Loucy (cell line): ENCODE results near the gene ERBB3.

ENCODE experiments used
- H2AFZ ChIP-seq: fragments of 200-600 bp; sonication (generic); 2 replicates; pipeline ENCODE4 v1.6.0; 2016; ENCODE audit warnings: antibody characterized with exemption, mild to moderate bottlenecking, low read length, moderate library complexity
- H3F3A ChIP-seq: fragments of 200-600 bp; 2 replicates; pipeline ENCODE4 v1.6.0; 2016; ENCODE audit warnings: antibody characterized with exemption, low read depth, mild to moderate bottlenecking
- H3K27me3 ChIP-seq: fragments of 200-600 bp; sonication (generic); 2 replicates; pipeline ENCODE4 v1.6.1; 2014; ENCODE audit warnings: low read length, mild to moderate bottlenecking; ENCODE audit not compliant: insufficient read depth, poor library complexity, severe bottlenecking
- H3K36me3 ChIP-seq: fragments of 200-600 bp; sonication (generic); 2 replicates; pipeline ENCODE4 v1.6.1; 2016; ENCODE audit warnings: low read length; ENCODE audit not compliant: insufficient read depth
- H3K4me1 ChIP-seq: fragments of 200-600 bp; sonication (generic); 2 replicates; pipeline ENCODE4 v1.5.1; 2014; ENCODE audit warnings: low read length, mild to moderate bottlenecking; ENCODE audit not compliant: insufficient read depth, poor library complexity, severe bottlenecking
- H3K4me2 ChIP-seq: fragments of 200-600 bp; sonication (generic); 2 replicates; pipeline ENCODE4 v1.6.0; 2014; ENCODE audit warnings: antibody characterized with exemption, low read length, low read depth, mild to moderate bottlenecking; ENCODE audit not compliant: poor library complexity, severe bottlenecking
- H3K4me3 ChIP-seq: fragments of 200-600 bp; sonication (generic); 2 replicates; pipeline ENCODE4 v1.5.1; 2014; ENCODE audit warnings: low read length, mild to moderate bottlenecking, mixed read lengths; ENCODE audit not compliant: poor library complexity, severe bottlenecking
- H3K79me2 ChIP-seq: fragments of 200-600 bp; sonication (generic); 2 replicates; pipeline ENCODE4 v1.6.1; 2014; ENCODE audit warnings: low read length; ENCODE audit not compliant: insufficient read depth
- H3K9ac ChIP-seq: fragments of 200-600 bp; sonication (generic); 2 replicates; pipeline ENCODE4 v1.6.0; 2014; ENCODE audit warnings: mild to moderate bottlenecking, low read depth, low read length, moderate library complexity; ENCODE audit not compliant: poor library complexity, severe bottlenecking
- H3K9me2 ChIP-seq: fragments of 200-600 bp; sonication (generic); replicated peaks from 2 replicates; pipeline ENCODE4 v1.6.1; 2016; ENCODE audit warnings: low read depth, low read length, mixed read lengths
- H3K9me3 ChIP-seq: fragments of 200-600 bp; sonication (generic); 2 replicates; pipeline ENCODE4 v1.6.1; 2014; ENCODE audit warnings: mild to moderate bottlenecking, antibody characterized with exemption, low read length, low read depth; ENCODE audit not compliant: insufficient read depth
- H4K20me1 ChIP-seq: fragments of 200-600 bp; sonication (generic); 2 replicates; pipeline ENCODE4 v1.6.0; 2014; ENCODE audit warnings: antibody characterized with exemption, low read length, mild to moderate bottlenecking; ENCODE audit not compliant: insufficient read depth, poor library complexity, severe bottlenecking
- EZH2phosphoT487 ChIP-seq: fragments of 200-600 bp; IDR thresholded peaks from 2 replicates; pipeline ENCODE4 v1.6.1; 2018; ENCODE audit warnings: antibody characterized with exemption, mild to moderate bottlenecking, moderate library complexity, borderline replicate concordance
- TF ChIP-seq, protein P1 (sequence below): fragments of 200-600 bp; sonication (generic); conservative IDR thresholded peaks from 2 replicates; pipeline ENCODE4 v1.5.1; 2014; ENCODE audit warnings: mild to moderate bottlenecking, antibody characterized with exemption, low read length

ERBB3 gene

DNA sequence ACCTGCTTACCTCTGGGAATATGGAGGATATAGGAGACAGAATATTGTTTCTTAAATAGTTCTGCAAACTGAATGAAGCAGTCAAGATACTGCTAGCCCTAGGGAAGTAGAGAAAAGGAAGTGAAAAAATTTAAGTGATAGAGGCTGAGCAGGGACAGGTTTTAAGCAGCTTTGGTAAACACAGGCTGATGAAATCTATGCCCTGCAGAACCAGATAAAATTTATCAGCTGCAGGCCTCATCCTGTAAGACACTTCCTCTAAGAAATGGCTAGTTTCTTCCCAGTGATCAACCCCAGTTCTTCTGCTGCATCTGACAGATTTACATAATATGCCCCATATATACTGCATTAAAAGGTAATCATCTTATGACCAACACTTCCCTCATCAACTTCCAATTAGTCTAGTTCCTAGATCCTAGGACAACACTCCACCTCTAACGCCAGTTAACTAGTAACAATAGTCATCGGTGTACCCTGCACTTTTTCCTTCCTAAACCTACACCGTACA, 46.8 kb downstream of the ERBB3 start:
- Histone ChIP-seq H3K4me1 (peaks cover 51% of the 10 kb centered on the region), H2AFZ (no peak overlapping the region), H3K9ac (peak overlapping the region; percentile 81), H3K36me3 (peaks cover 11% of the 10 kb centered on the region; the same call in 1 of the 2 replicates), H3K4me2 (peak overlapping the region; percentile 95), H3F3A (peaks cover 7% of the 10 kb centered on the region), H3K9me2 (no peaks in the 10 kb centered on the region), H3K79me2 (peaks cover 42% of the 10 kb centered on the region), H4K20me1 (peaks cover 5% of the 10 kb centered on the region), H3K27me3 (no peaks in the 10 kb centered on the region), H3K9me3 (no peaks in the 10 kb centered on the region), H3K4me3 (peak overlapping the region; percentile 75)
- TF ChIP-seq, protein P1, sequence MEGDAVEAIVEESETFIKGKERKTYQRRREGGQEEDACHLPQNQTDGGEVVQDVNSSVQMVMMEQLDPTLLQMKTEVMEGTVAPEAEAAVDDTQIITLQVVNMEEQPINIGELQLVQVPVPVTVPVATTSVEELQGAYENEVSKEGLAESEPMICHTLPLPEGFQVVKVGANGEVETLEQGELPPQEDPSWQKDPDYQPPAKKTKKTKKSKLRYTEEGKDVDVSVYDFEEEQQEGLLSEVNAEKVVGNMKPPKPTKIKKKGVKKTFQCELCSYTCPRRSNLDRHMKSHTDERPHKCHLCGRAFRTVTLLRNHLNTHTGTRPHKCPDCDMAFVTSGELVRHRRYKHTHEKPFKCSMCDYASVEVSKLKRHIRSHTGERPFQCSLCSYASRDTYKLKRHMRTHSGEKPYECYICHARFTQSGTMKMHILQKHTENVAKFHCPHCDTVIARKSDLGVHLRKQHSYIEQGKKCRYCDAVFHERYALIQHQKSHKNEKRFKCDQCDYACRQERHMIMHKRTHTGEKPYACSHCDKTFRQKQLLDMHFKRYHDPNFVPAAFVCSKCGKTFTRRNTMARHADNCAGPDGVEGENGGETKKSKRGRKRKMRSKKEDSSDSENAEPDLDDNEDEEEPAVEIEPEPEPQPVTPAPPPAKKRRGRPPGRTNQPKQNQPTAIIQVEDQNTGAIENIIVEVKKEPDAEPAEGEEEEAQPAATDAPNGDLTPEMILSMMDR = no peak
- no peak for TF ChIP-seq EZH2phosphoT487

GRCh38 chr12:56127485-56127887, 47.5 kb downstream of the ERBB3 start:
- Histone ChIP-seq H3K4me2 (peak overlapping the region; percentile 95), H3K4me3 (peak overlapping the region; percentile 75), H2AFZ (peak overlapping the region; percentile 52; the same call in 1 of the 2 replicates), H3K79me2 (peaks cover 49% of the 10 kb centered on the region), H3K27me3 (no peaks in the 10 kb centered on the region), H3K9me2 (no peaks in the 10 kb centered on the region), H3F3A (peaks cover 7% of the 10 kb centered on the region), H3K9ac (peak overlapping the region; percentile 81), H3K4me1 (peaks cover 52% of the 10 kb centered on the region), H4K20me1 (peaks cover 5% of the 10 kb centered on the region), H3K9me3 (no peaks in the 10 kb centered on the region), H3K36me3 (peaks cover 18% of the 10 kb centered on the region; the same call in 1 of the 2 replicates)
- TF ChIP-seq, protein P1 = no peak
- no peak for TF ChIP-seq EZH2phosphoT487

GRCh38 chr12:56127888-56128669, 48.1 kb downstream of the ERBB3 start, which contains the start of gene ESYT1:
Gene ESYT1 (plus strand): TSS chr12:56128267. CDS start chr12:56128320, 53 bp downstream.
- Histone ChIP-seq H3K4me1 (peaks cover 52% of the 10 kb centered on the region), H4K20me1 (peaks cover 5% of the 10 kb centered on the region), H3K4me2 (peak within 1 kb of the TSS; percentile 95), H2AFZ (peak within 1 kb of the TSS; percentile 52; the same call in 1 of the 2 replicates), H3K9ac (peak within 1 kb of the TSS; percentile 86), H3K36me3 (peaks cover 21% of the 10 kb centered on the region; the same call in 1 of the 2 replicates), H3K27me3 (no peaks in the 10 kb centered on the region), H3F3A (peaks cover 7% of the 10 kb centered on the region), H3K9me2 (no peaks in the 10 kb centered on the region), H3K4me3 (peak within 1 kb of the TSS; percentile 87), H3K9me3 (no peaks in the 10 kb centered on the region), H3K79me2 (peaks cover 51% of the 10 kb centered on the region)
- TF ChIP-seq, protein P1 = no peak
- no peak for TF ChIP-seq EZH2phosphoT487
